CMK (cell line): ENCODE results near the gene ZC3H12C.

ENCODE experiments used
- DNase-seq: peaks from one replicate; pipeline ENCODE4 v3.0.0-alpha.2; 2010; ENCODE audit warnings: low read depth

Gene ZC3H12C

DNA sequence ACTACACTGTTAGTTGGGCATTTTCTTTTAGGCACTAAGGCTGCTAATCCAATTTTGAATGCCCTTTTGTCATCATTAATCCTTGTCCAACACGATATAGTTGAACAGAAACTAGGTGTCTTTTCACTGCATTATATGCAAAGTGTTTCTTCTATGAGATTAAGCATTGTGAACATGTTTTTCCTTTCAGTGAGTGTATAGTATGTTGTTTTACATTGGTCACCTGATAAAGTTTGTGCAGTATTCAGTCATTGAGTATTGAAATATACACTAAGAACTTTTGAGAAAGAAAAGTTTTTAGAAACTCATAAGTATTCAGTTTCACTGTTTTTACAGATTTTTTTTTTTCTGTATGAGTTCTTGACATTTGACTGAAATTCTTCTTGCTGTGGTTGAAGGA is 59.0 kb downstream of the ZC3H12C start:
- no peak for DNase-seq

DNA sequence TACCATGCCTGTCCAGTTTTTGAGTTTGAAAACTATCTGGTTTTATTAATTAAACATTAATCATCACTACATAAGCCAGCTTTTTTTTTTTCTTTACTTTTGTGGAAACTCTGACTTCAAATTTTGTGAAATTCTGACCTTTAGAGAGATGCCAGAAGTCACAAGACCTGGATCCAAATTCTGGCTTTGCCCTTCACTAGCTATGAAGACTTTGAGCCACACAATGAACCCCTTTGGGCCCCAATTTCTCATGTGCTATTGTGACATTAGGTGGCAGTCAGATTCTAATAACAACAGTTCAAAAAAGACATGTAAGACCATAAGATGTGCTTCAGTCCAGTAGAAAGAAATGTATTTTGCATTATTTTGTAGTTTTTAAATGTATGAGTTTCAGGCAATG is 60.3 kb downstream of the ZC3H12C start:
- DNase-seq: no peak

DNA sequence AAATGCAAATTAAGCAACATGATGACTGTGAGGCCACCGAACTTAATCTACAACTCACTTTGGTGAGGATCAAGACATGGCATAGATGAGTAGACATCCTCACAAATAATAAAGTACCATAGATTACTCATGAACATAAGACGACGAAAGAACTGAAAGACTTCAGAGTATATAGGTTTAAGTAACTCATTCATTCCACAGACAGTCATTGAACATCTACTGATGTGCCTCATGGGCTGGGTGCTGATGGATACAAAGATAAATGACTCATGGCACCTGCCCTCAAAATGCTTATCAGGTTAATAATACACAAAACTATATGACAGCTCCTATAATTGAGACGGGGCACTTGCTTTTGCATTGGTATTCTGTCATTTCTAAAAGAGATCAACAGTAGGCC is 63.3 kb downstream of the ZC3H12C start:
- DNase-seq: no peak

DNA sequence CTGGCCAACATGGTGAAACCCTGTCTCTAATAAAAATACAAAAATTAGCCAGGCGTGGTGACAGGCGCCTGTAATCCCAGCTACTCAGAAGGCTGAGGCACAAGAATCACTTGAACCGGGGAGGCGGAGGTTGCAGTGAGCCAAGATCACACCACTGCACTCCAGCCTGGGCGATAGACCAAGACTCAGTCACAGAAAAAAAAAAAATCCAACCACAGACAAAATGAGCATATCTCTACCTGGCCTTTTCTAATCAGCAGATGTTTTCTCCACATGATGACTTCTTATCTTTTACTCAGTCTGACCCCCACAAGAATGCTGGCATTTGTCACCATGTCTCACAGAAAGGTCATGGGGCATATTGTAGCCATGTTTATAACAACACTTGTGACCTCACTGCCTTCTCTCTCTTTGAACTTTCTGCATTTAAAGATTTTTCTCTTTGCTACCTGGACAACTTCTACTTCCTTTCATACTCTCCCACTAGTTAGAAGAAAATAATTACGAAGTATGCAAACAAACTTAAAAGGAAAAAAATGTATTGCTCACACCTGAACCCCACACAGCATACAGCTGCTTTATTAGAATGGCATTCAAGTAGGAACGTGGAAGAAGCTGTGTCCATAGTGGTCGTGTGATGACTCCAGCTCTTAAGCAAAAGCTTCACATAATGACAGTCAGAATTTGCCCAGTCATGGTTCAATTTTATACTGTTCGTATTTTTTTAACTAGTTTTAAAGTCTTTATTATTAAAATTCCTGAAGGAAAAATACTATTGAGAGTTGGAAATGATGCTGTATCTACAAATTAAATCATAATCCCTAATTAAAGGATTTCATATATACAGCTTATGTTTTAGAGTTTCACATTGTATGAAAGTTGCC is 65.4 kb downstream of the ZC3H12C start:
- no peak for DNase-seq

DNA sequence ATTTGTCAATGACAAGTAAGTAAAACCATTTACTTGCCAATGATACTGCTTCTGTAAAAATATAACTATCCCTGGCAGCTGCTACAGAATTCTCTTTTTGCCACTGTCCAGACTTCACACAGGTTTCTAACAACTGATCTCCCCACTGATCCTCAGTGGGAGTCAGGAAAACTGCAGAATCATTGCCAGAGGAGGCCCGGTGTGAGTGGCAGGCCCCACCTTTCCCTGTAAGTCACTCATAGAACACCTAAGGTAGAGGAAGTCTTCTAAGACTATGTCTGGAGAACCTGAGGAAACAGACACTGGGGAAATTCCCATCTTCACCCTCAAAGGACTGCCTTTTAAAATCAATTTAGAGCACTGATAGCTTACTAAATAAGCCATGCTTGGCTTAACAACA is 66.3 kb downstream of the ZC3H12C start:
- no peak for DNase-seq

DNA sequence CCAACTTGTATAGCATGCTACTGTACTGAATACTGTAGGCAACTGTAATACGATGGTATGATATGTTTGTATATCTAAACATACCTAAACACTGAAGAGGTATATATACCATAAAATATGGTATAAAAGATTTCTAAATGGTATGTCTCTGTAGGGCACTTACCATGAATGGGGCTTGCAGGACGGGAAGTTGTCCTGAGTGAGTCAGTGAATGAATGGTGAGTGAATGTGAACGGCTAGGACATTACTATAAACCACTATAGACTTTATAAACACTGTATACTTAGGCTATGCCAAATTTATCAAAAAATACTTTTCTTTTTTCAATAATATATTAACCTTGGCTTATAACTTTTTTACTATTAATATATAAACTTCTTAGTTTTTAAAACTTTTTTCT is 66.8 kb downstream of the ZC3H12C start:
- no peak for DNase-seq

DNA sequence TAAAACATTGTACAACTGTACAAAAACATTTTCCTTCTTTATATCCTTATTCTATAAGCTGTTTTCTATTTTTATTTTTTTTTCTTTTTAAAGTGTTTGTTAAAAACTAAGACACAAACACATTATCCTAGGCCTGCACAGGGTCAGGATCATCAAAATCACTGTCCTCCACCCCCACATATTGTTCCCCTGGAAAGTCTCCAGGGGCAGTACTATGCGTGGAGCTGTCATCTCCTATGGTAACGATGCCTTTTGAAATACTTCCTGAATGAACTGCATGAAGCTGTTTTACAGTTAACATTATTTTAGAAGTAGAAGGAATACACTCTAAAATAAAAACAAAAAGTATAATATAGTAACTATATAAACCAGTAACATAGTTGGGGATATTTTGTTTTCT is 67.2 kb downstream of the ZC3H12C start:
- no peak for DNase-seq

DNA sequence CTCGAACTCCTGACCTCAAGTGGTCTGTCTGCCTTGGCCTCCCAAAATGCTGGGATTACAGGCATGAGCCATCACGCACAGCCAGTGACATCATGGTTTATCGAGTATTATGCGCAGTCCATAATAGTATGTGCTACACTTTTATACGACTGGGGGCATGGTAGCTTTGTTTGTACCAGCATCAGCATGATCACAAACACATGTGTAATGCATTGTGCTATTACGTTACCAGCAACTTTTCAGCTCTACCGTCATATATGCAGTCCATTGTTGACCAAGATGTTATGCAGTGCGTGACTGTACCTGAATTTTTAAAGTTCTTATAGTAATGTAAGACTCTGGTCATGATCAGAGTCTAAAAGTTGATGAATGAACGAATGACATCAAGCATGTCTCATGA is 67.9 kb downstream of the ZC3H12C start:
- DNase-seq: no peak

DNA sequence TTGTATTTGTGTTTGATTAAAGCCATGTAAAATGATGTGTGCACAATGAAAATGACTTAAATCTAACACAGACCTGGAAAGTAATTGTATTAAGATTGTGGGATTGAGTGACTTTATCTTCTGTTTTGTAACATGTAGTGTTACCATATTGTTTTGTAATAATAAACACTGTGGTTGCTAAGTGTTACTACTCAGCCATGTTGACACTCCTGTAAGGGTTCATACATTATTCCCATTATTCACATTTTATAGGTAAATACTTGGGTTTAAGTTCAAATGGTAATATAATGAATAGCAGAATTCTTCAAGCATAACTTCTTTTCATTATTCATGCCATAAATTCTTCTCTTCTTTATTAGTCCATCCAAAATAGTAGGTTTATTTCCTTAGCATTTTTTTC is 69.0 kb downstream of the ZC3H12C start:
- DNase-seq: no peak

DNA sequence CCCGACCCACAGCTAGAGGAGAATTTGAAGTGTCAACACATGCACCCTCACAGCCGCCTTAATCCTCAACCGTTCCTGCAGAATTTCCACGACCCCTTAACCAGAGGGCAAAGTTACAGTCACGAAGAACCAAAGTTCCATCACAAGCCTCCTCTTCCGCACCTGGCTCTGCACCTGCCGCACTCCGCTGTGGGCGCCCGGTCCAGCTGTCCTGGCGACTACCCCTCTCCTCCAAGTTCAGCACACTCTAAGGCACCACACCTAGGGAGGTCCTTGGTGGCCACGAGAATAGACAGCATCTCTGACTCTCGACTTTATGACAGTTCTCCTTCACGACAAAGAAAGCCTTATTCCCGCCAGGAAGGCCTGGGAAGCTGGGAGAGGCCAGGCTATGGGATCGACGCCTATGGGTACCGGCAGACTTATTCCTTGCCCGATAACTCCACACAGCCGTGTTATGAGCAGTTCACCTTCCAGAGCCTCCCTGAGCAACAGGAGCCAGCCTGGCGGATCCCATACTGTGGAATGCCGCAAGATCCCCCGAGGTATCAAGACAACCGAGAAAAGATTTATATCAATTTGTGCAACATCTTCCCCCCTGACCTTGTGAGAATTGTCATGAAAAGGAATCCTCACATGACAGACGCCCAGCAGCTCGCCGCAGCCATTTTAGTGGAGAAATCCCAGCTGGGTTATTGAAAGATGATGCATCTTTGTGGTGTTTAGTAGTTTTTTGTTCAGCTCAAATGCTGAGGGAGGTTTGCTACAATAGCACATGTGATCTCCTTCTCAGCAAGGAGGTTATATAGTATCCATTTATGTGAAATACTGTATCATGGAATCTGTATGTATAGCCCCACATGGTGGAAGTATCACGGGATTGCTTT is 72.1 kb downstream of the ZC3H12C start:
- DNase-seq: no peak

DNA sequence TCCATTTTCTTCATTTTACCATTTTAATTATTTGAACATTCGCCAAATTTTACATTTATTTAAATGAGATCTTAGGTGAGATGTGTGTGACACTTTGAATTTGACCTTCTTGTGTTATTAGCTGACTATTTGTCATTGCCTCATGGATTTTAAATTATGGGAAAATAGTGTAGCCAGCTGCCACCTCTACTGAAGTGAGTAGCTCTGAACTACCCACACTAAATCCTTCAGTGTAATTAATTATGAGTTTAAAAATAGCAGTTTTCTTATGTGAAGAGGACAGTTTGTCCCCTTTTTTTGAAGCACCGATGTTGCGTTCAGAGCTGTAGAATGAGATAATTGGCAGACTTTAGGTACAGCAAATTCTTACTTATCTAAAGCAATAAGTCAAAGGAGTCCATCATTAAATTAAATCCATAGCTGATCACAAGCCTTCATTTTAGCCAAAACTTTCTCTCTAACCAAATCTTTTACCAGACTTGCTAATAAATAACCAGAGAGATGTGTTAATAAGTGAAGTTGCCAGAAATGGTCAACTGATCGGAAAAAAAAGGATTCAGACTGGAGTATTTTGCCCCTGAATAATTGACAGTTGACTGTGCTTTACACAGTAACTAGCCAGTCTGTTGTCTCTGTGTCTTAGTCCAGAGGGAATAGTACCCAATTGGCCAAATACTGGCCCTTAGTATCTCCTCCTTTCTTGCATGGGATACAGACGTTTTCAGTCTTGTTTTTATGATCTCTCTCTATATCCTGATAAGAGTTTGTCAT is 75.0 kb downstream of the ZC3H12C start:
- no peak for DNase-seq

DNA sequence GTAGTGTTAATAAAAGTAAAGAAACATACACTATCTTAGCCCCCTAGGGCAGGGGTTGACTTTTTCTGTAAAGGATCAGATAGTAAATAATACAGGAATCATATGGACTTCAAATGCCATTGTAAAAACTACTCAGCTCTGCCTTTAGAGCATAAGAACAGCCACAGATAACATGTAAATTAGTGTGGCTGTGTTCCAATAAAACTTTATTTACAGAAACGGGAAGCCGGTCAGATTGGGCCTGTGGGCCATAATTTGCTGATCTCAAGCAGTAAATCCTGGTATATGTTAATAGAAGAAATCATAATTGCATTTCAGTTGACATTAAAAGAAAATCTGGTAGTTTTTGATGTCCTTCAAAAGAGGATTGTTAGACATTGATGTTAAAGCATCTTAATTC is 76.5 kb downstream of the ZC3H12C start:
- DNase-seq: no peak

DNA sequence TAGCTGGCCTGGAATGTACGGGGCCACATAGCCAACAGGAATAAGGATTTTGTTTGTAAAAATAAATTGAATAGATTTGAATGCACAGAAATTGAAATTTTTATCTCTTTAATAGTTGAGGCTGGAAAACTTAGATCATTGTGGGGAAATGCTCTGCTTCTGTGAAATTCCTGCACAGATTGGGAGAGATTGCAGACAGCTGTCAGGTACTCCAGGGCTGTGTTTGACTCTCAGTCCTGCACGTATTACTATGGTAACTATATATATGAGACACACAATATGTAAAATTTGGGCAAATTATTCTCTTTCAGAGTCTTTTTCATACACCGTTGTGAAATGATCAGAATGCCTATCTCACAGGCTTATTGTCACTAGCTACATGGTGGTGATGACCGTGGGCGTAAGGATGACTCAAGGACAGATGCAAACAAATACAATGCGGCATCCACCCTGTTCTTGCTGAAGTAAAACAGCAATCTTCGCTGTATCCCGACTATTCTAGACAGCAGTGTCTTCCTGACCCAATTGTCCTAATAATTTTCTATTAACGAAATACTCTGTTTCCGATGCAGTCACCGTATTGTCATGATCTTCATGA is 79.4 kb downstream of the ZC3H12C start:
- DNase-seq: no peak

DNA sequence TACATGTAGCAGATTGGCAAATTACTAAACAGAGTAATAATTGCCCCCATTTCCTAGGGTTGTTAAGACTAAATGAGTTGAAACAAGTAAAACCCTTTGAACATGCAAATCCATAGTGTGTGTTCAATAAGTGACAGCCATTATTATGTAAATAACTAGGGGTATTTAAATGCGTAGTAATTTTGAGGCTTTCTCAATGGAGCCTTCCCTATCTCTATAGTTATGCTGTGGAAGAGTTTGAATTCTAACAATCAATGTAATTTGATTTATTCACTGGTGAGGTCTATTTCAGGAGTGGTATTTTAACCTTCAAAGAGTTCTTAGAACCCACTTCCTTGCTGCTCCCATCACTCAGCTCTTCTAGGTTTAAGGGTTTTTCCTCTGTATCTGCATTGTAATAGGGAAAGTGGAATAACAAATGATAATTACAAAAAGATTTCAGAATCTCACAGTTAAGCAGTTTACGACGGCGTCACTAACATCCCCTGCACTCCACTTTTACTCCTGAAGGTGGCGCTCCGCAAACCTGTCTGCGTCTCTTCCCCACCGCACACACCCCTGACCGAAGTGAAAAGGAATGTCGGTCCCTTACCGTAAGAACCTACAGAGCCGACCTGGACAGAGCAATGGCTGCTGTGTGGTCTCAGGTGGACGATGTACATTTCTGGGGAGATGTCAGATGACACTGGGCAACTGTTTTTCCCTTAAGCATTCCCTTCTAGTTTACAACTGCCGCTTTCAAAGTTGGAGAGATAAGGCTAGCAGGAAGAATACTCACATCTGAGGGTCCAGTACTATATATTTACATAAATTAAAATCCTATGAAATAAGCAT is 80.8 kb downstream of the ZC3H12C start:
- no peak for DNase-seq

DNA sequence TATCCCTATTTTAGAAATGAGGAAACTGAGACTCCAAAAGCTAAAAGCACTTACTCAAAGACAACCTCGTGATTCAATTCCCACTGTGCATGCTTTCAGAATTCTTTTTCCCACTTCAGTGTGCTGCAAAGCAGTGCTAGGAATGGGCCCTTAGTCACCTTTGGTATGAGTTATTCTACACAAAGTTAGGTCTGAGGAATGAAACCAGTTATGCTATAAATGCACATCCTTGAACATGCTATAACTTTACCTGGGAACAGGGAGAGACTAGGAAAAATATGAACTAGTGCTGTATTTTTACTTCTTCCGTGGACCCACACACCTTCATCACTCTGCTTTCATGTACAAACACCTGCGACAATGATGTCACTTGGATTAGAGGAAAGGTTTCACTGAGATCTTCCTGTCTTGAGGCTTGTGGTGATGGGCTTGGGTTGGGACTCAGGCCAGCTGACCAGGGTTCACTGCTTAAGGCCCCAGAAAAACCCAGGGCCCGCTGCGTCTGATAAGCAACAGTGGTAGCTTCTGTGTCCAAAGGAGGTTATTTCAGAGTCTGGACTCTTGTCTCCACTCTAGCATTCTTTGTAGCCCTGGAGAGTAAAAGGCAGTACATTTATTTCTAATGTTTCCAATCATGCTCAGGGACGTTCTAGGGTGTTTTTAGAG is 81.6 kb downstream of the ZC3H12C start:
- no peak for DNase-seq

DNA sequence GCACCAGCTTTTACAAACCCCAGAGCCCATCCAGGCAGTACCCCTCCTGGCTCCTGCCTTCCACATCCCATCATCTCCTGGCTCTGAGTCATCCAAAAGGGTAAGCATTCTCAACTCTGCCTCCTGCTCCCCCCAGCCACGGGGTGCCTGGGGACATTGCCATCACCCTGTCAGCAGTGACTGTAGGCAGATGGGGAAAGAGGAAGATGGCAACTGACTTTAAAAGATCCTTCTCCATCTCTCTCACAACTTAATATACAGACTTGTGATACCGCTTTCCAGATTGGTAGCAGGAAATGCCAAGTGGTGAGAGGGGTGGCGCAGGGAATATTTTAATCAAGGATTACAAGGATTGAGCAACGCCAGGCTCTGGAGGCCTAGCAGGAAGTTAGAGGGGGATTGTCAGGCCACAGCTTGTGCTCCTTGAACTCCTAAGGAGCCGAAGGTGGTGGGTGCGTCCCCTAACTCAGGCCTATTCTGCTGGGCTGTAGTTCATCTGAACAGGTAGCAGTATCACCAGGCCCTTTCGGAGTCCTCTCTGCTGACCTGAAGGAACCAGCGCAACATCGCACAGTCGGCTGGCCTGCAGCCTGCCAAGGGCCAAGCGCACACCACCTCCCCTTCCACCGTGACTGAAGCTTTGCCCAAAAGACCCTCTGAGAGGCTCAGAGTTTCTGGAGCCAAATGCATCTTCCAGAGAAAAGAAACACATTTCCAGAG is 83.3 kb downstream of the ZC3H12C start:
- no peak for DNase-seq

DNA sequence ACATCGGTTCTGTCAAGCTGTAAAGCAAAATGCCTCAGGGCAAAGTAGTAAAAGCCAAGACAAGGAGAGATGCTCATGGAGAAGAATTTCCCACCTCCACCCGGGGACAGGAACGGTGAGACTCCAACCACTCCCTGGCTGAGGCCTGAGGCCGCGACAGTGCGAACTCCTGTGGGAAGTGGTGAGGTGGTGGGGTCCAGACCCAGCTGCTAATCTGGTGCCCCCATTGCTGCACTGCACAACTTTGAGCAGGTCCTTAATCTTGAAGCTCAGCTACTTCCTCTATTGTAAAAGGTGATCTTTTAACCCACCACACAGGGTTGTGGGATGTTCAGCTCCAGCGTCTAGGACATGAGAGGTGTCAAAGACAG is 83.9 kb downstream of the ZC3H12C start:
- no peak for DNase-seq

DNA sequence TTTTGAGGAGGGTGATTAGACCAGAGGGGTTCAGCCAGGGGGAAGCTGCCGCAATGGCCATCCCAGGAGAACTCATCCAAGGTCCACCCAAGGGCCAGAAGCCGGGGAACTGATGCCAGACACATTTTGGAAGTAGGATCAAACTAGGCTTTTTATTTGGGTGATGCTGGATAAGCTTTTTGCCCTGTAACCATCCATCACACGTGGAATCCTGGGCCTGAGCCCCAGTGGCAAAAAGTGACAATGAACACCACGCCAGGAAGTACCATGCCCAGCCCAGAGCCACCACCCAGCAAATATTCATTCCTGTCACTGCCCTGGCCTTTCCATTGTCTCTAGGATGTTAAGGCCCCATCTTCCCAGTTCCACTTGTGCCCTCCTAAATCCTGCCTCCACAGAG is 85.9 kb downstream of the ZC3H12C start:
- DNase-seq: no peak

DNA sequence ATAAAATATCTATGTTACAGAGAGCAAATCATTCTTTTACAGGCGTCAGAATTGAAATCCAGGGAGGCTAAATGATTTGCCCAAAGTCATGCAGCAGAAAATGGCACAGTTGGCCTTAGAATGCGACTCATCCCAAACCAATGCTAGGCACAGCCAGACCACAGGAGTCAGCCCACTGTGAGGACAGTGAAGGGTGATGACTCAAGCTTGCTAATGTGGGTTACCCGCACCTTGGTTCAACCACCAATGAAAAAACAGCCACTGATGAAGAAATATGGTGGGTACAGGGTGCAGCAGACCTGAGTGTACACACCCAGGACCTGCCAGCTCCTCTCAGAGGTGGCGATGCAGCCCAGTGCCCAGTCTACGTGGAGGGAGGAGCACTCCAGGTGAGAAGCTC is 89.7 kb downstream of the ZC3H12C start:
- DNase-seq: no peak

DNA sequence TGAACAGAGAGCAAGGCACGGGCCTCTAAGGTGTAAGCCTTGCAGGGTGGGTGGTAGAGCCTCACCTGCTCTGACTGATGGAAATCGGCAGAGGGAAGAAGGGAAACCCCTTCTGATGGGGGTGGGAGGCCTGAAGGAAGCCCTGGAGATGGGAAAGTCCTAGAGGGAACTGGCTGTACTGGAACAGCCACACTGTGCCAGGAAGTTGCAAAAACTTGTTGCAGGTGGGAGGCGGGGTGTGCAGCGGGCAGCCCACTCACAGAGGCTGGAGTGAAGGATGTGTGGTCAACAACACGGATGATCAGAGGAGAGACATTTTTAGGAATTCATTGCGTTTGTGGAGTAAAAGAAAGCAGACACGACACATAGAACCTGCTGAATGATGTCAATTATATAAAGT is 91.3 kb downstream of the ZC3H12C start:
- no peak for DNase-seq
